HepG2 (cell line): ENCODE results near the gene KRTDAP. TPM values are rescaled to one million over a fixed set of nuclear protein-coding genes. Genes with fewer than 3 reads are reported as not detected.
A peak's percentile ranks its signal among the peaks of the same experiment; 100 is the strongest.

ENCODE experiments used
- ATAC-seq: fragments of 200-7000 bp; cut with Tn5 transposase; 3 replicates; pipeline ENCODE4 v1.9.1; 2020; ENCODE audit warnings: mild to moderate bottlenecking, moderate library complexity
- BruUV-seq: library from RNA; stranded (reverse); fragments of 400-500 nt; replicated peaks from 2 replicates; lab custom pipeline; 2021; lab: Mats Ljungman, UMichigan
- CTCF ChIA-PET: fragments of 300-600 bp; formaldehyde crosslinking; extraction: SDS; loops from one replicate; lab custom pipeline; 2021; ENCODE audit warnings: low total read pairs, inconsistent platforms, low intra/inter-chr PET ratio; lab: Yijun Ruan, JAX
- POLR2A ChIA-PET: fragments of 350-600 bp; sonication (Branson Sonifier 250); formaldehyde crosslinking; loops from one replicate; lab custom pipeline; 2020; ENCODE audit warnings: antibody characterized with exemption, inconsistent platforms; lab: Yijun Ruan, JAX
- DNase-seq: peaks from one replicate; pipeline ENCODE4 v3.0.0-alpha.2; 2015; ENCODE audit warnings: low spot score
- FAIRE-seq: peaks from 3 replicates; lab custom pipeline; 2011; peaks lifted over from hg19 to GRCh38; lab: Jason Lieb, UNC
- H2AFZ ChIP-seq: one replicate; pipeline ENCODE4 v1.6.1; 2011; ENCODE audit warnings: low read length, inconsistent platforms
- H3K27ac ChIP-seq: fragments of 300-600 bp; 3 replicates; pipeline ENCODE4 v1.8.0; 2011; ENCODE audit warnings: mixed run types, mild to moderate bottlenecking, mixed read lengths, low read length, inconsistent platforms; ENCODE audit not compliant: insufficient read depth; ENCODE audit errors: extremely low read length
- H3K27me3 ChIP-seq, 2 experiments: fragments of 200-600 bp in 1 of 2; 2 replicates in 1 of 2; 3 replicates in 1 of 2; pipeline versions ENCODE4 v1.6.0 to v1.8.0; 2011; ENCODE audit warnings: low read length in 2 of 2, mild to moderate bottlenecking in 2 of 2, moderate library complexity in 2 of 2, inconsistent platforms in 1 of 2; ENCODE audit not compliant: insufficient read depth in 2 of 2, control insufficient read depth in 1 of 2
- H3K36me3 ChIP-seq, 2 experiments: fragments of 200-600 bp in 1 of 2; replicated peaks in 1 of 2; 2 replicates in 1 of 2; 3 replicates in 1 of 2; pipeline versions ENCODE4 v1.5.1 to v1.8.0; 2011; ENCODE audit warnings: low read length in 2 of 2, inconsistent platforms in 1 of 2; ENCODE audit not compliant: insufficient read depth in 2 of 2, control insufficient read depth in 1 of 2
- H3K4me1 ChIP-seq: 2 replicates; pipeline ENCODE4 v1.5.1; 2012; ENCODE audit warnings: low read length, inconsistent platforms; ENCODE audit not compliant: insufficient read depth
- H3K4me2 ChIP-seq: 2 replicates; pipeline ENCODE4 v1.6.0; 2011; ENCODE audit warnings: low read depth, low read length, inconsistent platforms
- H3K4me3 ChIP-seq, 3 experiments: fragments of 200-600 bp in 1 of 3; sonication (generic), shearing (Covaris generic) in 1 of 3; replicated peaks in 1 of 3; 2 replicates each; pipeline ENCODE4 v1.5.1; 2011 to 2016; ENCODE audit warnings: low read length in 3 of 3, inconsistent platforms in 2 of 3, low read depth in 2 of 3, mild to moderate bottlenecking in 2 of 3, control low read depth in 1 of 3, mixed read lengths in 1 of 3; ENCODE audit not compliant: insufficient read depth in 1 of 3
- H3K79me2 ChIP-seq: one replicate; pipeline ENCODE4 v1.6.1; 2011; ENCODE audit warnings: low read length, inconsistent platforms; ENCODE audit not compliant: insufficient read depth
- H3K9ac ChIP-seq: 2 replicates; pipeline ENCODE4 v1.6.0; 2011; ENCODE audit warnings: mild to moderate bottlenecking, low read depth, low read length, inconsistent platforms; ENCODE audit not compliant: insufficient read depth
- H3K9me3 ChIP-seq: 2 replicates; pipeline ENCODE4 v1.5.1; 2012; ENCODE audit warnings: mild to moderate bottlenecking, low read length
- H4K20me1 ChIP-seq: 2 replicates; pipeline ENCODE4 v1.6.0; 2011; ENCODE audit warnings: inconsistent platforms, mild to moderate bottlenecking, low read length, moderate library complexity; ENCODE audit not compliant: insufficient read depth
- AGO1 ChIP-seq: fragments of 200-400 bp; formaldehyde crosslinking; IDR thresholded peaks from 2 replicates; pipeline ENCODE4 v1.6.1; 2017; ENCODE audit warnings: mild to moderate bottlenecking, low read depth, low read length, moderate library complexity; ENCODE audit not compliant: poor library complexity, severe bottlenecking
- CTCF ChIP-seq: sonication (generic); formaldehyde crosslinking; IDR thresholded peaks from 2 replicates; pipeline ENCODE4 v1.5.0; 2020; ENCODE audit warnings: mild to moderate bottlenecking, missing genetic modification reagents, moderate library complexity
- ZFAT ChIP-seq: sonication (generic); formaldehyde crosslinking; conservative IDR thresholded peaks from 2 replicates; pipeline ENCODE4 v1.8.1; 2023; ENCODE audit warnings: missing genetic modification reagents, inconsistent platforms
- ZMYM2 ChIP-seq: sonication (generic); formaldehyde crosslinking; IDR thresholded peaks from 2 replicates; pipeline ENCODE4 v1.8.0; 2022; ENCODE audit warnings: mild to moderate bottlenecking, missing genetic modification reagents
- ZNF142 ChIP-seq: sonication (generic); formaldehyde crosslinking; IDR thresholded peaks from 2 replicates; pipeline ENCODE4 v1.4.0; 2020; ENCODE audit warnings: missing genetic modification reagents
- WGBS: methylation state at CpG from one replicate; pipeline ENCODE4 v1.1.6; 2017; ENCODE audit warnings: low lambda C conversion rate; 5-methylcytosine and 5-hydroxymethylcytosine counted together
- in situ Hi-C: cut with HindIII; loops from 2 replicates; pipeline ENCODE4 v1.10.0; 2017; ENCODE audit warnings: low pct_unique_long_range_greater_than_20kb; ENCODE audit not compliant: extremely low pct_ligation_motif_present
- intact Hi-C: fragments of 100-400 bp; cut with micrococcal nuclease; formaldehyde crosslinking; loops from one replicate; pipeline ENCODE4 v1.10.0; 2022; ENCODE audit not compliant: unreplicated experiment
- polyA plus RNA-seq, 8 experiments: library from polyadenylated mRNA; depleted of rRNA in 3 of 8; stranded (reverse) in 7 of 8; unstranded in 1 of 8; fragments of >200 nt; fragmentation: Illumina TruSeq in 4 of 8; extraction: Trizol in 4 of 8; gene quantifications; 2 replicates each; pipeline versions ENCODE4 v1.2.1 to v1.2.3, GENCODE V29; 2011 to 2016; ENCODE audit warnings: low read depth in 4 of 8, missing spikeins in 1 of 8, mixed read lengths in 1 of 8; ENCODE audit not compliant: insufficient read depth in 1 of 8
- total RNA-seq, 5 experiments: library from RNA; depleted of rRNA; stranded (reverse); fragments of >200 nt; fragmentation: Illumina TruSeq; extraction: Trizol; gene quantifications; 2 replicates each; pipeline ENCODE4 v1.2.3, GENCODE V29; 2016; ENCODE audit warnings: low read depth in 1 of 5

Gene KRTDAP
- total and polyA plus RNA-seq, 2 of the 13 experiments (the other 11 are each of a cell fraction or from before 2014, with no cell fraction given) = 0.86 to 1.5 TPM

GRCh38 chr19:35483089-35483488 lies 7.2 kb downstream of the KRTDAP start (continued):
- TF ChIP-seq ZNF142 (CRISPR knock-in tag) = no peak
- TF ChIP-seq, all 625 proteins: peak for 0

- ChIA-PET POLR2A (interaction anchor here (0.6 kb wide), 1 partner anchor 169 kb away, joined by 4 read pairs; no protein-coding TSS in a partner anchor), CTCF (no interaction called here)
- DNase-seq (no peak), ATAC-seq (no peak), FAIRE-seq (no peak)
- Histone ChIP-seq H3K9ac (no peak overlapping the region), H4K20me1 (no peaks in the 10 kb centered on the region), H3K79me2 (no peaks in the 10 kb centered on the region), H3K4me3 (no peak overlapping the region), H3K4me2 (no peak overlapping the region), H3K9me3 (no peaks in the 10 kb centered on the region), H3K36me3 (no peaks in the 10 kb centered on the region), H3K4me1 (peaks cover 11% of the 10 kb centered on the region), H3K27ac (no peak overlapping the region)
- BruUV-seq = no TSS peak
- 62% methylated on average over 21 of the region's 21 CpGs for WGBS
- intact Hi-C loops = no loop called here
- TF ChIP-seq CTCF = 0 out of 2 replicates have a peak, but pooled peaks have one; percentile 4
- no peak for TF ChIP-seq ZMYM2 (CRISPR knock-in tag)
- TF ChIP-seq AGO1 = no peak
- TF ChIP-seq ZFAT (CRISPR knock-in tag) = no peak
- TF ChIP-seq, all 625 proteins: peak for 1
- in situ Hi-C loops = no loop called here
- Histone ChIP-seq H3K27me3 (no peaks in the 10 kb centered on the region), H2AFZ (no peak overlapping the region)
These were observed 11.2 kb downstream of the KRTDAP start for GRCh38 chr19:35478794-35479677.
